HepG2 (cell line): ENCODE results near the gene ZNF483. TPM values are rescaled to one million over a fixed set of nuclear protein-coding genes. Genes with fewer than 3 reads are reported as not detected.

ENCODE experiments used
- CEBPZ ChIP-seq: IDR thresholded peaks from 2 replicates; pipeline ENCODE4 v1.6.1; 2012; ENCODE audit warnings: low read length, improper control_type of control experiment
- DNMT1 ChIP-seq: sonication (generic); formaldehyde crosslinking; IDR thresholded peaks from 2 replicates; pipeline ENCODE4 v1.5.1; 2020; ENCODE audit warnings: mild to moderate bottlenecking, missing genetic modification reagents
- FOXA3 ChIP-seq: IDR thresholded peaks from 2 replicates; pipeline ENCODE4 v1.6.1; 2016; ENCODE audit warnings: missing genetic modification reagents, missing compliant biosample characterization
- FOXK1 ChIP-seq: sonication (generic); formaldehyde crosslinking; IDR thresholded peaks from 2 replicates; pipeline ENCODE4 v1.4.0; 2020; ENCODE audit warnings: low read depth, missing genetic modification reagents, borderline replicate concordance
- HBP1 ChIP-seq: IDR thresholded peaks from 2 replicates; pipeline ENCODE4 v1.6.1; 2016; ENCODE audit warnings: low read depth, control low read depth
- HIVEP1 ChIP-seq: sonication (generic); formaldehyde crosslinking; IDR thresholded peaks from 2 replicates; pipeline ENCODE4 v1.4.0; 2020; ENCODE audit warnings: mild to moderate bottlenecking, missing genetic modification reagents
- MLXIP ChIP-seq: sonication (generic); formaldehyde crosslinking; IDR thresholded peaks from 2 replicates; pipeline ENCODE4 v1.9.0; 2021; ENCODE audit warnings: missing genetic modification reagents, borderline replicate concordance
- TMF1 ChIP-seq: sonication (generic); formaldehyde crosslinking; IDR thresholded peaks from 2 replicates; pipeline ENCODE4 v1.8.1; 2022; ENCODE audit warnings: low read depth, missing genetic modification reagents
- ZGPAT ChIP-seq: IDR thresholded peaks from 2 replicates; pipeline ENCODE4 v1.6.1; 2016; ENCODE audit warnings: mild to moderate bottlenecking
- ZNF331 ChIP-seq: sonication (generic); formaldehyde crosslinking; IDR thresholded peaks from 2 replicates; pipeline ENCODE4 v1.4.0; 2020; ENCODE audit warnings: missing genetic modification reagents
- ZNF503 ChIP-seq: sonication (generic); formaldehyde crosslinking; IDR thresholded peaks from 2 replicates; pipeline ENCODE4 v1.4.0; 2020; ENCODE audit warnings: missing genetic modification reagents
- ZSCAN12 ChIP-seq: sonication (generic); formaldehyde crosslinking; IDR thresholded peaks from 2 replicates; pipeline ENCODE4 v1.9.0; 2021; ENCODE audit warnings: mild to moderate bottlenecking, missing genetic modification reagents
- ZSCAN31 ChIP-seq: sonication (generic); formaldehyde crosslinking; IDR thresholded peaks from 2 replicates; pipeline ENCODE4 v1.5.0; 2020; ENCODE audit warnings: low read depth, mild to moderate bottlenecking, missing genetic modification reagents
- polyA plus RNA-seq, 8 experiments: library from polyadenylated mRNA; depleted of rRNA in 3 of 8; stranded (reverse) in 7 of 8; unstranded in 1 of 8; fragments of >200 nt; fragmentation: Illumina TruSeq in 4 of 8; extraction: Trizol in 4 of 8; gene quantifications; 2 replicates each; pipeline versions ENCODE4 v1.2.1 to v1.2.3, GENCODE V29; 2011 to 2016; ENCODE audit warnings: low read depth in 4 of 8, missing spikeins in 1 of 8, mixed read lengths in 1 of 8; ENCODE audit not compliant: insufficient read depth in 1 of 8
- total RNA-seq, 5 experiments: library from RNA; depleted of rRNA; stranded (reverse); fragments of >200 nt; fragmentation: Illumina TruSeq; extraction: Trizol; gene quantifications; 2 replicates each; pipeline ENCODE4 v1.2.3, GENCODE V29; 2016; ENCODE audit warnings: low read depth in 1 of 5
- TF ChIP-seq, protein P1 (sequence below): sonication (generic); formaldehyde crosslinking; IDR thresholded peaks from 2 replicates; pipeline ENCODE4 v1.4.0; 2020; ENCODE audit warnings: missing genetic modification reagents
- TF ChIP-seq, protein P2 (sequence below): sonication (generic); formaldehyde crosslinking; IDR thresholded peaks from 2 replicates; pipeline ENCODE4 v1.4.0; 2020; ENCODE audit warnings: mild to moderate bottlenecking, low read depth, missing genetic modification reagents

Gene ZNF483
- total and polyA plus RNA-seq, 2 of the 13 experiments (the other 11 are each of a cell fraction or from before 2014, with no cell fraction given) = 2.0 to 9.5 TPM

DNA sequence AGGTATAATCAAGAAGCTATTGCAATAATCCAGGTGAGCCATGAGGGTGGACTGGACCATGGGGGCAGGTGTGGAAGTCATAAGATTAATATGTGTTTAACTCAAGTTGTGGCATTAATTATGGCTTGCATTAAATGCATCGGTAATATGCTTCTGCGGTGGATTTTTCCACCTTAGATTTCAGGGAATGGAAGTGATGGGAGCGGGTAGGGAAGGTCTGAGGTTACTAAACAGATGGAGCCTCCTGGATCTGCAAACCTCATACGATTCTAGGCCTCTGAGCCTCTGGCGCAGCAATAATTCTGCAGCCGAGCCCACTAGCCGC lies 286 bp upstream of the ZNF483 start (continued):
- no peak for TF ChIP-seq ZGPAT
- TF ChIP-seq HIVEP1 = no peak
- no peak for TF ChIP-seq ZSCAN12
- TF ChIP-seq FOXA3 (CRISPR knock-in tag) = no peak
- no peak for TF ChIP-seq HBP1 (CRISPR knock-in tag)
- TF ChIP-seq, protein P1, sequence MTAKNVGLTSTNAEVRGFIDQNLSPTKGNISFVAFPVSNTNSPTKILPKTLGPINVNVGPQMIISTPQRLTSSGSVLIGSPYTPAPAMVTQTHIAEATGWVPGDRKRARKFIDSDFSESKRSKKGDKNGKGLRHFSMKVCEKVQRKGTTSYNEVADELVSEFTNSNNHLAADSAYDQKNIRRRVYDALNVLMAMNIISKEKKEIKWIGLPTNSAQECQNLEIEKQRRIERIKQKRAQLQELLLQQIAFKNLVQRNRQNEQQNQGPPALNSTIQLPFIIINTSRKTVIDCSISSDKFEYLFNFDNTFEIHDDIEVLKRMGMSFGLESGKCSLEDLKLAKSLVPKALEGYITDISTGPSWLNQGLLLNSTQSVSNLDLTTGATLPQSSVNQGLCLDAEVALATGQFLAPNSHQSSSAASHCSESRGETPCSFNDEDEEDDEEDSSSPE (CRISPR knock-in tag) = no peak
- TF ChIP-seq MLXIP (CRISPR knock-in tag) = no peak
- TF ChIP-seq TMF1 (CRISPR knock-in tag) = peak; percentile 54; the same call in 1 of the 2 replicates
- no peak for TF ChIP-seq ZNF503
- TF ChIP-seq ZNF331 = no peak; the same call in 1 of the 2 replicates
- TF ChIP-seq ZSCAN31 = no peak
- TF ChIP-seq DNMT1 (CRISPR knock-in tag) = no peak
- no peak for TF ChIP-seq CEBPZ
- TF ChIP-seq FOXK1 (CRISPR knock-in tag) = no peak
- TF ChIP-seq, protein P2, sequence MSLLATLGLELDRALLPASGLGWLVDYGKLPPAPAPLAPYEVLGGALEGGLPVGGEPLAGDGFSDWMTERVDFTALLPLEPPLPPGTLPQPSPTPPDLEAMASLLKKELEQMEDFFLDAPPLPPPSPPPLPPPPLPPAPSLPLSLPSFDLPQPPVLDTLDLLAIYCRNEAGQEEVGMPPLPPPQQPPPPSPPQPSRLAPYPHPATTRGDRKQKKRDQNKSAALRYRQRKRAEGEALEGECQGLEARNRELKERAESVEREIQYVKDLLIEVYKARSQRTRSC = no peak
